ENCODE results near the gene SCN8A.
A peak's percentile ranks its signal among the peaks of the same experiment; 100 is the strongest.
"Not testable (repeated sequence)": the region's sequence is repeated elsewhere in the genome, so short reads cannot be mapped to it uniquely, and the experiment has no call there.

The SCN8A gene

DNA sequence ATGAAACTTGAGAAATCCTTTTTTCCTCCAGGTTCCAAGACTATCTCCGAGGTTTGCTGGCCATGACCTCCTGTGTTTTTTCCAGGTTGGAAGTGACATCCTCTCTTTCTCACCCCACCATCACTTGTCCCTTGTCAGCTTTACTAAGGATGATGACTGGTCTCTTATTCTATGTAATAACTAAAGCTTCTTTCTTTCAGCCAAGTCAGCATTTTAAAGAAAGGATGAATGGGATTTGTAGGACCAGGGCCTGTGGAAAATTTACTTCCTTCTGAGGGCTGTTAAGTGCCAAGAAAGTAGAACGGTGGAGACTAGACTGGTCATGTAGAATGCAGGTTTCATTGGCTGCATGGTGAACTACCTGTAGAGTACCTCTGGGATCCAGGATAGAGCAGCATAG, 183.9 kb downstream of the SCN8A start:
- no peak for DNase-seq

DNA sequence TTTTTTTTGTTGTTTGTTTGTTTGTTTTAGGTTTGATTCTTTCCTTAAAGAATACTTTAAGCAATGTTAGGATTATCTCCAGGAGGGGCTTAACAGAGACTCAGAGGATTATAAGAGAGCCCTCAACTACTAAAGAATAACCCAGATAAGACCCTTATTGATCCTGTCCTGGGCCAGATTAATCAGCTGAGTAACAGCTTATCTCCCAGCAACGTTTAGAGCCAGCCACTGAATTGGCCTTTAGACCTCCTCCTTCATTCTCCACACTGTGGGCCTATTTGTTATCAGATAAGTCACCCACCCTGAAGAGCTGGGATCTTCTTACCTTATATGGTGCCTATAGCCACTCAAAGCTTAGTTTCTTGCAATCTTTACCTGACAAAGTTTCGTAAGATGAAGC, 186.4 kb downstream of the SCN8A start:
- no peak for DNase-seq

DNA sequence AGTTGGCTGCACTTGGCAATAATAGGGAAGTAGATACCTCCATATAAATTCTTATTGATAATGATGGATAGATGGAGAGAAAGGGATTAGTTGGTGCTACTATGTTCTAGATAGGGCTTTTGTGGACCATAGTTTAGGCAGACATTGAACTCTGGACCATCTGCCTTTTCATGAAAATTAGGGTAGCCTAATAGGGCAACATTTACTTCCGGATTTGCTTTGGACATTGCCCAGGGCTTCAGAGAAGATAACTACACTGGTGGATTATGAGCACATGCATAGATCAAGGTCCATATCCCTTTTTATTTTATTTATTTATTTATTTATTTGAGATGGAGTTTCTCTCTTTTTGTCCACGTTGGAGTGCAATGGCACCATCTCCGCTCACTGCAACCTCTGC, 186.9 kb downstream of the SCN8A start:
- DNase-seq = no peak

GRCh38 chr12:51779876-51780275, 188.8 kb downstream of the SCN8A start:
- DNase-seq = no peak

- DNase-seq = no peak
These were observed 193.7 kb downstream of the SCN8A start for GRCh38 chr12:51784688-51785087.

DNA sequence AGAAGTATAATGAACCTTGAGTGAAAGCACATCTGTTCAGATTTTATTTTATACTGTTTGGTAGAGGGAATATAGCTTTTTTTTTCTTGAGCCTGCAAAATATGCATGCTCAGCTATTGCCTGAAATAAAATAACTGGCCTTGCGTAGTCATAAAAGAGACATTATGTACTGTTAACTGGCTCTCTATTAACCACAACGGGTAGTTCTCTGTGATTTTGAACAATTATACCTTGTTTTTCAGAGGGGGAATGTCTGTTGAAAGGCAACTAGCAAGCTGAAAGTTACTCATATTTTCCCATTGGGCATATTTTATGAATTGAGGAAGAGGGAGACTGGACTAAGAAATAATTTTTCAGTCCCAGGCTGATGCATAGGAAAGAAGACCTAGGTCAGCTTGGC, 194.9 kb downstream of the SCN8A start:
- no peak for DNase-seq

DNA sequence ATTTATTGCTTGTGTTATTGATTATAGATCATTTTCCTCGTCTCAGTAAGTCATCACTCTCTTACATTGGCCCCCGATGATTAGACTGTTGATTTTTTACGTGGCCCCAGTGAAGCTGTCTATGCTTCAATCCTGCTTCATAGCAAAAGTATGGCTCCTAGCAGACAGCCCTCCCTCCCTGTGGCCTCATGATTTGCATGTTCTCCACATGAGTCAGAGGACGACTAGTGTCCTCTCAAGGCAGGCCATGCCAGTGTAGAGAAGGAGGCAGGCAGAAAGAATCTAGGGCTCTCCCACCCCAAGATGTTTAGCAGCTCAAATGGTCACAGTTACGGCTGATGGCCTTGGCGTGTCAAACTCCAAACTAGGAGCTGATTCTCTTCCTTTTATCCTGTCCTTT, 197.8 kb downstream of the SCN8A start:
- no peak for DNase-seq

- no peak for DNase-seq
These were observed 201.4 kb downstream of the SCN8A start for GRCh38 chr12:51792417-51792816.

GRCh38 chr12:51793201-51793600, 202.2 kb downstream of the SCN8A start:
- no peak for DNase-seq

GRCh38 chr12:51797301-51797700, 206.3 kb downstream of the SCN8A start:
- no peak for DNase-seq

GRCh38 chr12:51798051-51798450, 207.0 kb downstream of the SCN8A start:
- not testable (repeated sequence) for DNase-seq

DNA sequence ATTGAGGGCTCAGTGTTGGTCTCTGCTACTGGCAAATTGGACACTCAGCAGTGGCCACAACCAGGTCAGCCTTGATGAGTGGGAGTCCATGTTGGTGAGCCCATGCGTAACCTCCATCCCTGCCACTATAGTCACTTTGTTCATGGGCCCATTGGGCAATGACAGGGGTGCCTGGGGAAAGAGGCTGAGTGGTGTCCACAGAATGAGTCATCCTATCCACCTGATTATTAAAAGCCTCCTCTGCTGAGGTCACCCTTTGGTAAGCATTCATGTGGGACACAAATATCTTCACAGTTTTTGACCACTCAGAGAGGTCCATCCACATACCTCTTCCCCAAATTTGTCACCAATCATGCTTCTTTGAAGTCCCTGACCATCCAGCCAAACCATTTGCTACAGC, 207.5 kb downstream of the SCN8A start:
- no peak for DNase-seq

DNA sequence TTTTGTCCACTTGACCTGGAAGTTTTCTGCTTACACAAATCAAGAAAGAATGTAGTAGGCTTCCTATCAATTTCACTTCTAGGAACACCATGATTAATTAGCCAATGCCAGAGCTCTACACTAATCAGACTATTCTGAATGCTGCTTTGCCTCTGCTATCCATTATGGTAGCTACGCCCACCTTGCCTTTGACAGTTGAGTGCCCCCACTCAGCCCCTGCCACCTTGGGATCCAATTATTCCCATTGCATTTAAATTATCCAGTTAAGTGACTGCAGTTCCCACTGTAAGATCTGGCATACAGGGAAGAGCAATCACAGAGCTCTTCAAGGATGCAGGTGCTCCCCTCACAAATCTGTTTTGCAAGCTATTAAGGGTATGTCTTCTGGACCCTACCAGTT, 210.0 kb downstream of the SCN8A start:
- no peak for DNase-seq

DNA sequence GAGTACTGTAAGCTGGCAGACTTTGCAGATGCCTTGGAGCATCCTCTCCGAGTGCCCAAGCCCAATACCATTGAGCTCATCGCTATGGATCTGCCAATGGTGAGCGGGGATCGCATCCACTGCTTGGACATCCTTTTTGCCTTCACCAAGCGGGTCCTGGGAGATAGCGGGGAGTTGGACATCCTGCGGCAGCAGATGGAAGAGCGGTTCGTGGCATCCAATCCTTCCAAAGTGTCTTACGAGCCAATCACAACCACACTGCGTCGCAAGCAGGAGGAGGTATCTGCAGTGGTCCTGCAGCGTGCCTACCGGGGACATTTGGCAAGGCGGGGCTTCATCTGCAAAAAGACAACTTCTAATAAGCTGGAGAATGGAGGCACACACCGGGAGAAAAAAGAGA, 215.9 kb downstream of the SCN8A start:
- DNase-seq = no peak

- no peak for DNase-seq
These were observed 218.2 kb downstream of the SCN8A start for GRCh38 chr12:51809193-51809592.

GRCh38 chr12:51811203-51812202, 220.5 kb downstream of the SCN8A start:
- DNase-seq = no peak

DNA sequence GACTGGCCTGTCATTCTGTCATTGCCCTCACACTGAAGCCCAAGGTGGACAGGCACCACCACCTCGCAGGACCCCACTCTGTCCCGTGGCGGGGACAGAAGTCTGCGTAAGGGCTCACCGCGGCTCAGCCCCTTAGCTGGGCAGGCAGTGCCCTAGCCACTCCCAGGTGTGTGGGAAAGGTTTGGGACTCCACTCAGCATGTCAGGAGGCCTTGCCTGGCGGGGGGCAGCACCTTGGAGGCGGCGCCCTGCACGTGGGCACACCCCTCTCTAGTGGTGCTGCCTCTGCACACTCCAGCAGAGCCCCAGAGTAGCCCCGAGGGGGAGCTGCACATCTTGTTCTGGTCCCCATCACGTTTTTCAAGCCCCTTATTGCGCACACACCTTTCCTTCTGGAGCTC, 221.8 kb downstream of the SCN8A start:
- no peak for DNase-seq

GRCh38 chr12:51813931-51814310, 222.9 kb downstream of the SCN8A start:
- DNase-seq = no peak

GRCh38 chr12:51814311-51815088, 223.5 kb downstream of the SCN8A start:
- DNase-seq = peak; percentile 84

- no peak for DNase-seq
These were observed 224.5 kb downstream of the SCN8A start for GRCh38 chr12:51815571-51815970.

GRCh38 chr12:51817027-51817953, 226.3 kb downstream of the SCN8A start:
- DNase-seq = no peak

DNA sequence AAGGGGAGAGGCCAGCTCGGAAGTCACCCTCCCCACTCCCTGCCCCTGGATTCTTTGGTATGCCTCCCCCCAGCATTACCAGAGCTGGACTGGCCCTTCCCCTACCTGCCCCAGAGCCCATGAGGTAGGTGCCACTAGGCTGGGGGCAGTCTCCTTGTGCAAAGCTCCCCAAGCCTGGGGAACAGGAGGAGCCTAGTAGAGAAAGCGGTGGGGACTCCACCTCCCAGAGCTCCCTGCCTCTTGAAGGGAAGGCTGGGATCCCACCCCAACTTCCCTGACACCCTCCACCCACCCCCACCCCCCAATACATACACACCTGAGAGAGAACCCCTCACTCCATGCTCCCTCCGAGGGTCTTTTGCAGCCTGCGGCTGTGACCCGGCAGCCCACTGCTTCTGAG, 227.1 kb downstream of the SCN8A start:
- no peak for DNase-seq

Data from femur (tissue), 1 donor.